Activated CD4-positive, alpha-beta T cell treated with anti-CD3 and anti-CD28 coated beads, Interleukin-2, amount 50 U/mL, for 4 hours (primary cell): Measurements from ENCODE around the gene MZB1.
A peak's percentile ranks its signal among the peaks of the same experiment; 100 is the strongest.
"Not testable (repeated sequence)": the region's sequence is repeated elsewhere in the genome, so short reads cannot be mapped to it uniquely, and the experiment has no call there.

Experiments
- DNase-seq, 2 experiments: peaks; one replicate each; pipeline ENCODE4 v3.0.0-alpha.2; 2020

MZB1 gene

DNA sequence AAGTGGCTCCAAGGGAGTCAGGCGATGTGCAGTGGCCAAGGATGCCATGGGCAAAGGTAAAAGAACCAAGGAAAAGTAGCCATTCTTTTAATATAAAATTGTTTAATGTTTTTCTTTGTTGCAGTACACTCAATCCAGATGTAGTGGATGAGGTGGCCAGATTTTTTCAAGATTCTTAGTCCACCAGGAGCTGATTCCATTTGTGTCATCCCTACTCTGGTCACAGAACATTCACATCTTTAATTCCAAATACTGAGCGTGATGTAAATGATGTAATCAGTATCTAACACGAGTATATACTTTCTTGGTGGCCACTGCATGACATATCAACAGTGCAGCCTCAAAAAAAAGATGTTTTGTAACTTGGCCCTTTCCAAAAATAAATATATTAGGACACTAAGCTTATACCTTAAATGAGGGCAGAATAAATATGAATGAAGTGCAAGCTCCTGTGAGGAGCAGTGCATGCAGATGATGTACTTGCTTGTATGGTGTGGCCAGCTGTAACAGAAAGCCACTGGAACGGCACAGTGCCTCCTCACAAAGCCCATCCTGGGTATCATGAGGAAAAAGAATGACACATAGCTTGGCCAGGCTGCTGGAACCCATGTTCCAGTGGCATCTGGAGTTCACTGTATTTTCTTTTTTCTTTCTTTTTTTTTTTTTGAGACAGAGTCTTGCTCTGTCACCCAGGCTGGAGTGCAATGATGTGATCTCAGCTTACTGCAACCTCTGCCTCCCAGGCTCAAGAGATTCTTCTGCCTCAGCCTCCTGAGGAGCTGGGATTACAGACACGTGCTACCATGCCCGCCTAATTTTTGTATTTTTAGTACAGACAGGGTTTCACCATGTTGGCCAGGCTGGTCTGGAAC, 20.6 kb upstream of the MZB1 start:
- DNase-seq: no peak

DNA sequence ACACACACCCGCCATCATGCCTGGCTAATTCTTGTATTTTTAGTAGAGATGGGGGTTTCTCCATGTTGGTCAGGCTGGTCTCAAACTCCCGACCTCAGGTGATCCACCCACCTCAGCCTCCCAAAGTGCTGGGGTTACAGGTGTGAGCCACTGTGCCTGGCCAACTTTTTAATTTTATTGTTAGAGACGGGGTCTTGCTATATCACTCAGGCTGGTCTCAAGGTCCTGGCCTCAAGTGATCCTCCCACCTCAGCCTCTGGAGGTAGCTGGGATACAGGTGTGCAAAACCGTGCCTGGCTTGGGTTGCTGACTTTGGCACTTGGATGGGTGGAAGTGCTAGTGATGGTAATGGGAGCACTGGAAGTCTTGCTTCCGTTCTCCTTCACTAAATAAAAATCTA, 19.4 kb upstream of the MZB1 start:
- DNase-seq: not testable (repeated sequence)

DNA sequence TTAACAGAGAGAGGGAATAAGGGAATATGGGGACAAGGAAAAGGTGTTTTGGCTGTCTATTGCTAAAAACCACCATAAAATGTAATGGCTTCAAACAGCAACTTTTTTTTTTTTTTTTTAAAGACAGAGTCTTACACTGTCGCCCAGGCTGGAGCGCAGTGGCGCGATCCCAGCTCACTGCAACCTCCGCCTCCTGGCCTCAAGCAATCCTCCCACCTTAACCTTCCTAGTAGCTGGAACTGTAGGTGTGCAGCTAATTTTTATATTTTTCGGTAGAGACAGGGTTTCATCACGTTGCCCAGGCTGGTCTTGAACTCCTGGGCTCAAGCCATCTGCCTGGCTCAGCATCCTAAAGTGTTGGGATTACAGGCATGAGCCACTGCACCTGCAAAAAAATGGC, 18.5 kb upstream of the MZB1 start:
- DNase-seq: no peak

- DNase-seq: no peak
These were observed 17.8 kb upstream of the MZB1 start for GRCh38 chr5:139407517-139407916.

GRCh38 chr5:139406963-139407362, 17.2 kb upstream of the MZB1 start:
- no peak for DNase-seq

- DNase-seq: no peak
These were observed 14.7 kb upstream of the MZB1 start for GRCh38 chr5:139404484-139404840.

GRCh38 chr5:139403787-139404483, 14.2 kb upstream of the MZB1 start, which contains the start of gene SPATA24:
Gene SPATA24, minus strand, starts transcription at chr5:139404089. Its CDS starts 29 bp downstream, at chr5:139404060.
- peak; percentile 97 for DNase-seq

- DNase-seq: no peak
These were observed 13.7 kb upstream of the MZB1 start for GRCh38 chr5:139403418-139403786.

DNA sequence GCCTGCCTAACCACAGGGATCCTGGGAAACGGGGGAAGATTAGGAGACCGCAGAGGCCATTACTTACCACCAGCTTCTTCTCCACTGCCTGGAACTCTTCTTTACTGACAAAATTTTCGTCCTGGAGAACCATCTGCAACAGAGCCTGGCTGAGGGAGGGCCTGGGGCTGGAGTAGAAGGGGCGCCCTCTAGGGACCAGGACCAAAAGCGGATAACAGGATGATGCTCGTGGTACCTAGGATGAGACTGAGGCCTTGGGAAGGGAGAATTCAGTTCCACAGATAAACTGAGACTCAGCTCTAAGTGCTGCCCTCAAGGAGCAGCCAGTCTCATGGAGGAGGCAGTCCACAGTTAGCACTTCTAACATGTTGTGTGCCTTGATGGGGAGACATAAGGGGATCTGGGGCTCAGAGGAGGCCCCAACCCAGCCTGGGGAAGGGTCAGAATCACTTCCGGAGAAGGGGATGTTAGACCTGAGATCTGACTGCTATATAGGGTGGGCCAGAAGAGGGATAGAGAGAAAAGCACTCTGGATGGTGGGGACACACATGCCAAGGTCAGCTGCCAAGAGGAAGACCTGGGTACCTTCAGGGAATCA, 12.9 kb upstream of the MZB1 start:
- DNase-seq: no peak

DNA sequence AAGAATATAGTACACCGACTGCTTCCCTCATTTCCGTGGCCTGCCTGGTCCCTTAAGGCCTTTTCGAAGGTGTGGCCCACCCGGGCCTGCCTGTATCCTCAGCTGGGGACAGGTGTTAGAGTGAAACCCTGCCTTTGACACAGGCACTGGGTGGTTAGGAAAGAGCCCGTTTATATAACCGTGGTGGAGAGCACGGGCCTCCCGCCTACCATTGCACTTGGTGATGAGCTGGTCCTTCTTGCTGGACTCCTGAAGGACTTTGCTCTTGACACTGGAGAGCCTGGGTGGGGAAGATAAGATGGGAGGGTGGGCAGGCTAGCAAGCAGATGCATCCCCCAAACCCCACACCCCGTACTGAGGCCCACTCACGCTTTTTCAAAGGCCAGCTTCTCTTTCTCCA, 11.8 kb upstream of the MZB1 start:
- DNase-seq: no peak

GRCh38 chr5:139399501-139400121, 9.9 kb upstream of the MZB1 start:
- DNase-seq: no peak

GRCh38 chr5:139397921-139398320, 8.2 kb upstream of the MZB1 start:
- no peak for DNase-seq

DNA sequence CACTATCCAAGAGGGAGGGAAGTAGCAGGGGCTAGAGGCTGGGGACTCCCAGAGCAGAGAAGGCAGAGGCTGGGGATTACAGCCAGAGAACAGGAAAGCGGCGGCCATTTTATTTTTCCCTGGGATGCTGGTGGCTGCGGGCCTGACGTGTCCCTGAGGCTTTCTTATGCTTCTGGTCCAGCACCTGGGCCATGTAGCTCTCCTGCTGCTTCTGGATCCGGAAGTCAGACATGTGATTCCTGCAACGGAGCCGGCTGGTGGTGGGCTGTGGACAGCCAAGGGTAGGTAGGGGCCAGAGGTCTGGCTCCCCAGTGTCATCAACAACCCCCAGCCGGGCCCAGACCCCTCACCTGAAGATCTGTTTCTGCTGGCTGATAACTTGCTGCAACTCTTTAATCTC, 7.0 kb upstream of the MZB1 start:
- no peak for DNase-seq

DNA sequence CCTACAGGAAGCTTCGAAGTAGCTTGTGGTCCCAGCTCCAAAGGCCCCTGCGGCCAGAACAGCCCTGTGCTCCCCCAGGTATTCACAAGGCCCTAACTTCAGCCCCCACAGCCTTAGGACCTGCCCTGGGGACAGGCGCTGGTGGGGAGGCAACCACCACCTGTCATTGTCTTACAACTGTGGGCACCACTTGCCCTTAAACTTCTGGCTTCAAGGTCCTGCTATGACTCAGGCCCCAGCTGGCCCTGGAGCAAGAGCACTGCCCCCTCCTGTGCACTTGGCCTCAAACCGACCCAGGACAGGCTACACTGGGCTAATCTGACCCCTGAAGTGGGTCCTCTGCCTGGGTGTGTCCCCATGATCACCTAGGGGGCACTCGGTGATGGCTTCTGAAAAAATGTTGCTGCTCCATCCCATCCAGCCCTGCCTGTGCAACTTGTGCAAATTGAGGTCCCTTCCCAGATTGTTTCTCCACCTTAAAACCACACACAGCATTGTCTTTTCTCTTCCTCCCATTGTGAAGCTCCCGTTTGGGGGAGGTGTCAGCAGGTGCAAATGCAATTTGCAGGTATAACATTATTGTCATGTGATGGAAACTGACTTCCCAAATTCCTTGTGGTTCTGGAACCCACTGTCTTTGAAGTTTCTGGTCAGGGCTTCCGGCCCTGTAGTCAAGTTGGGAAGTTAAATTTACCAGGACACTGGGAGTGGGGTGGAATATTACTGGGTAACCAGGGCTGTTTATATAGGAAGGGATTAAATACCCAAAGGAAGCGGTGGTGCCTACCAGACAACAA, 6.3 kb upstream of the MZB1 start:
- no peak for DNase-seq

- DNase-seq: no peak
These were observed 5.2 kb upstream of the MZB1 start, which contains the start of gene PROB1 for GRCh38 chr5:139394654-139395566. Gene PROB1, minus strand, starts transcription at chr5:139395104. Its CDS starts 23 bp downstream, at chr5:139395081.

- DNase-seq: peak; percentile 30 to 32
These were observed 4.5 kb upstream of the MZB1 start for GRCh38 chr5:139394123-139394653.

DNA sequence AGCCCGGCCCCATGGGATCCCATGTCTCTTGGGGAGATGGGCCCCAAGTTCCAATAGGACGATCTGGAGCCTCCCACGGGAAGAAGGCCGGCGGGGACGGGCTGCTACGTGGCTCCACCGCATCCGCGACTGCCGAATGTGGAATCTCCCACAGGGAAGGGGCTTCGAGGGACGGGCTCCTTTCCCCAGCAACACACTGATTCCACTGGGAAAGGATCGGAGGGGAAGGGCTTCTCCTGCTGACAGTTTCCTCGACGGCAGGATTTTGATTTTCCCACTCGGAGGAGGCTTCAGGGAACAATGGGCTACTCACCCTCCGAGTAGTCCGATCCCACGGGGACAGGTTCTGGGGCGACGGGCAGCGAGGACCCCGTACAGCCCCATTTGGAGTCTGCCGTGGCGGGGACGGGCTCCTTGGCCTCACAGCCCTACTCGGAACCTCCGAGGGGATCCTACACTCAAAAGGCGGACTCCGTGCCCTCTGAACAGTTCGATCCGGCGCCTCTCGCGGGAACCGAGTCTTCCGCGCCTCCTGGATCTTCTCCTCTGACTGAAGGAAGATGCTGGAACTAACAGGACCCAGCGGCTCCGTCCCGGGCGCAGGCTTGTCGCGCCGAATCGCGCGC, 3.9 kb upstream of the MZB1 start:
- DNase-seq: no peak

DNA sequence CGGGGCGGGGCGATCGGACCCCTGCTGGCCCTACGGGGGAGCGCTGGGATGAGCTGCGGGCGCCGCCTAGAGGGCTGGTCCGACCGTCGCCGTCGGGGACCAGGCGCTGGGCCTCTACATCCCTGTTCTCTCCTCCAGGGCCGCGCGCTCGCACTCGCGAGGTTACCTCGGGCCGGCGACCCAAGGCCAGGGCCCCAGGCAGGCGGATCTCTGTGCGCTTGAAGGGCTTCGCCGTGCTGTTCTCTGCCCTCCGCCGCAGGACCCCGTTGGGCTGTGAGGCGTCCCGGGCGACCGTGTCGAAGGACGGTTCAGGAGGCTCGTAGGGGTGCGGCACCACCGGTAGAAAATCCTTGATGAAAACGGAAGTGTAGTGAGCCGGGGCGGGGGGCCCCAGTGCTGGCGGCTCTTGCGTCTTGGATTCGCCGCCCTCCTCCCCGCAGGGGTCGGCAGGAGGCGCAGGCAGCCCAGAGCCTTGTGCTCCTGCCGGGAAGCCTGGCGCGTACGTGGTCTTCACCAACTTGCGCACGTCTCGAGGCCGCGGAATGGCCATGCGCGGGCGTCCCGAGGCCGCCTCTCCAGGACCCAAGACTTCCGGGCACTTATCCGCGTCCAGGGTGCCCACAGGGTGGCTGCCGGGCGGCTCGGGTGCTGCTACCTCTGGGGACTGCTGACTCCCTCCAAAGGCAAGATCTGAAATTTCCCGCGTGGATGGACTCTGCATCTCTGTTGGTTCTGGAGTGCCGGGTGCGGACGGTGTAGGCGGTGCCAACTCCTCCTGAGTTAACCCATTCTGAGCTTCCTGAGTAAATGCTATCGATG, 3.2 kb upstream of the MZB1 start:
- peak; percentile 64 to 67 for DNase-seq

DNA sequence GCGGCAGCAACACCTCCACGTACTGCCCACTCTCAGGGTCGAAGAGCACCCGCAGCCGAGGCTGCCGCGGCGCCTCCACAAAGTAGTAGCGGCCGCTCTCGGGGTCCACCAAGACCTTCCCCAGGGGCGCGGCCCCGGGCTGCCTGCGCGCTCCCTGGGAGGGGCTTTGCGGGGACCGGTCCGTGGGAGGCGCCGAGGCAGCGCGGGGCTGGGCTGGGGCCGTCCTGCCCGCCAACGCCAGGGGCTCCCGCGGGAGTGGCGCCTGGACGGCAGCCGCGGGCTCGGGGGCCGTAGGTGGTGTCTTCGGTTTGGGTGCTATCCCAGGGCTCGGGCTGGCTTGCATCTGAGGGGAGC, 2.6 kb upstream of the MZB1 start:
- no peak for DNase-seq
